Kidney (tissue), 14 donors: ENCODE results near the gene CXXC5. TPM values are rescaled to one million over a fixed set of nuclear protein-coding genes. Genes with fewer than 3 reads are reported as not detected.

Experiments
- DNase-seq, 5 donors: peaks; one replicate each; pipeline ENCODE4 v3.0.0-alpha.2; 2013 to 2020
- FAIRE-seq: peaks from 2 replicates; lab custom pipeline; 2012; peaks lifted over from hg19 to GRCh38; lab: Jason Lieb, UNC
- H3K27ac ChIP-seq, 2 donors: one replicate each; pipeline ENCODE4 v1.7.0; 2013; ENCODE audit warnings: low read depth in 2 of 2, low read length in 2 of 2, inconsistent platforms in 1 of 2
- H3K27me3 ChIP-seq: one replicate; pipeline ENCODE4 v1.7.1; 2013; ENCODE audit warnings: low read length, inconsistent platforms; ENCODE audit not compliant: control insufficient read depth, insufficient read depth
- H3K36me3 ChIP-seq, 3 donors: one replicate each; pipeline versions ENCODE4 v1.7.0 to v1.7.1; 2013; ENCODE audit warnings: low read length in 3 of 3, control low read depth in 1 of 3, inconsistent platforms in 1 of 3; ENCODE audit not compliant: insufficient read depth in 3 of 3, control insufficient read depth in 2 of 3
- H3K4me1 ChIP-seq, 3 donors: one replicate each; pipeline versions ENCODE4 v1.7.0 to v1.7.1; 2013; ENCODE audit warnings: low read length in 3 of 3, inconsistent platforms in 1 of 3, low read depth in 1 of 3; ENCODE audit not compliant: control insufficient read depth in 2 of 3, insufficient read depth in 2 of 3
- H3K4me3 ChIP-seq, 3 donors: one replicate each; pipeline versions ENCODE4 v1.7.0 to v1.8.1; 2013; ENCODE audit warnings: low read length in 3 of 3, control low read depth in 1 of 3, inconsistent platforms in 1 of 3
- H3K9ac ChIP-seq, 3 donors: one replicate each; pipeline versions ENCODE4 v1.7.0 to v1.7.1; 2013; ENCODE audit warnings: low read length in 3 of 3, control low read depth in 1 of 3, inconsistent platforms in 1 of 3
- H3K9me3 ChIP-seq, 3 donors: one replicate each; pipeline versions ENCODE4 v1.7.0 to v1.7.1; 2013; ENCODE audit warnings: low read length in 3 of 3, control low read depth in 1 of 3, inconsistent platforms in 1 of 3; ENCODE audit not compliant: control insufficient read depth in 2 of 3, insufficient read depth in 1 of 3
- intact Hi-C: fragments of 100-400 bp; cut with DNase I; formaldehyde crosslinking; loops from one replicate; pipeline ENCODE4 v1.11.1; 2022
- polyA plus RNA-seq: library from polyadenylated mRNA; stranded (reverse); fragments of 350-450 nt; fragmentation: Illumina TruSeq; extraction: RNeasy Lipid Tissue Mini Kit (QIAGEN cat#74804); gene quantifications from one replicate; pipeline ENCODE4 v1.2.3, GENCODE V29; 2014; ENCODE audit warnings: low read depth, low replicate concordance; ENCODE audit not compliant: insufficient read depth
- total RNA-seq: library from RNA; stranded (reverse); fragmentation: NEBNext Ultra II Directional; extraction: Animal tissue kit (Norgen Biotek cat#: 25700); gene quantifications from one replicate; pipeline ENCODE4 v1.2.1, GENCODE V29; 2021
- TF ChIP-seq, protein P1 (sequence below): IDR thresholded peaks from 3 replicates; pipeline ENCODE4 v1.5.1; 2012; ENCODE audit warnings: mild to moderate bottlenecking, moderate library complexity, borderline replicate concordance; ENCODE audit not compliant: insufficient read depth; ENCODE audit errors: extremely low read depth
- donor health status: control.
- donor health status: control.
- donor health status: control.
- donor health status: control.
- donor health status: control.
- donor health status: DM: yes; HTN: yes; CAD: no.
- donor health status: Normal renal cell carcinoma (clear cell type).

CXXC5 gene
- total and polyA plus RNA-seq, 2 donors from 2014 or later: 116 to 122 TPM

GRCh38 chr5:139631520-139632165 lies 16.5 kb upstream of the CXXC5 start:
- Histone ChIP-seq H3K4me3 (no peak overlapping the region), H3K9me3 (no peaks in the 10 kb centered on the region), H3K27ac (no peak overlapping the region), H3K4me1 (peaks cover 8 to 19% (median 11%) of the 10 kb centered on the region in 3 donors), H3K9ac (no peak overlapping the region), H3K27me3 (no peaks in the 10 kb centered on the region), H3K36me3 (peaks cover 6 to 23% (median 7%) of the 10 kb centered on the region in 3 donors)
- FAIRE-seq: no peak
- DNase-seq: no peak
- intact Hi-C loops: loop anchor here (5.0 kb wide), 1 partner anchor 136 kb away; no protein-coding TSS in a partner anchor
- TF ChIP-seq, protein P1, sequence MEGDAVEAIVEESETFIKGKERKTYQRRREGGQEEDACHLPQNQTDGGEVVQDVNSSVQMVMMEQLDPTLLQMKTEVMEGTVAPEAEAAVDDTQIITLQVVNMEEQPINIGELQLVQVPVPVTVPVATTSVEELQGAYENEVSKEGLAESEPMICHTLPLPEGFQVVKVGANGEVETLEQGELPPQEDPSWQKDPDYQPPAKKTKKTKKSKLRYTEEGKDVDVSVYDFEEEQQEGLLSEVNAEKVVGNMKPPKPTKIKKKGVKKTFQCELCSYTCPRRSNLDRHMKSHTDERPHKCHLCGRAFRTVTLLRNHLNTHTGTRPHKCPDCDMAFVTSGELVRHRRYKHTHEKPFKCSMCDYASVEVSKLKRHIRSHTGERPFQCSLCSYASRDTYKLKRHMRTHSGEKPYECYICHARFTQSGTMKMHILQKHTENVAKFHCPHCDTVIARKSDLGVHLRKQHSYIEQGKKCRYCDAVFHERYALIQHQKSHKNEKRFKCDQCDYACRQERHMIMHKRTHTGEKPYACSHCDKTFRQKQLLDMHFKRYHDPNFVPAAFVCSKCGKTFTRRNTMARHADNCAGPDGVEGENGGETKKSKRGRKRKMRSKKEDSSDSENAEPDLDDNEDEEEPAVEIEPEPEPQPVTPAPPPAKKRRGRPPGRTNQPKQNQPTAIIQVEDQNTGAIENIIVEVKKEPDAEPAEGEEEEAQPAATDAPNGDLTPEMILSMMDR: no peak

- Histone ChIP-seq H3K4me1 (peaks cover 13 to 30% (median 17%) of the 10 kb centered on the region in 3 donors), H3K36me3 (peaks cover 0 to 5% (median 4%) of the 10 kb centered on the region in 3 donors), H3K27ac (peak overlapping the region in 1 of 2 donors; percentile 0), H3K4me3 (peak overlapping the region in 1 of 3 donors; percentile 24), H3K9me3 (no peaks in the 10 kb centered on the region), H3K9ac (no peak overlapping the region), H3K27me3 (no peaks in the 10 kb centered on the region)
- no peak for FAIRE-seq
- peak; percentile 79 to 90 (median 89) for DNase-seq
- TF ChIP-seq, protein P1: peak; percentile 100
- intact Hi-C loops: loop anchor here (5.0 kb wide), 1 partner anchor 134 kb away; no protein-coding TSS in a partner anchor
Measured at GRCh38 chr5:139633295-139634027, 14.7 kb upstream of the CXXC5 start.

DNA sequence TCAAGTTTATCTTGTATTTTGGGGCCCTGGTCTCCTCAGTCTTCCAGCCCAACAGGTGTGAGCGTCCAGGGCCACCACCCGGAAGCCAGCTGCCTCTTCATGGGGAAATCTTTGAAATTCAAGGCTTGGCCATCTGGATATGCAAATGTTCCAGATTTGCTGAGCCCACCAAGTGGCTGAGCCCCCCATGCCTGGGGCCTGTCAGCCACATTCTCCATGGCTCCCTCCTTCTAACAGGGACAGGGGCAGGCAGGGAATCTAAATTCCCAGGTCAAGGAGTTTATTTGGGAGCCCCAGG lies 14.2 kb upstream of the CXXC5 start:
- no peak overlapping the region for H3K27ac ChIP-seq
- intact Hi-C loops: loop anchor here (5.0 kb wide), 1 partner anchor 133 kb away; no protein-coding TSS in a partner anchor
- no peaks in the 10 kb centered on the region for H3K27me3 ChIP-seq
- DNase-seq: peak in 2 of 5 donors; percentile 39 to 49
- H3K9ac ChIP-seq: no peak overlapping the region
- no peak overlapping the region for H3K4me3 ChIP-seq
- no peak for FAIRE-seq
- TF ChIP-seq, protein P1: no peak
- no peaks in the 10 kb centered on the region for H3K9me3 ChIP-seq
- H3K36me3 ChIP-seq: peaks cover 0 to 3% (median 1%) of the 10 kb centered on the region in 3 donors
- H3K4me1 ChIP-seq: peaks cover 17 to 35% (median 23%) of the 10 kb centered on the region in 3 donors
